ENCODE data around the gene YKT6.
"Not testable (repeated sequence)": the region's sequence is repeated elsewhere in the genome, so short reads cannot be mapped to it uniquely, and the experiment has no call there.

Gene YKT6

DNA sequence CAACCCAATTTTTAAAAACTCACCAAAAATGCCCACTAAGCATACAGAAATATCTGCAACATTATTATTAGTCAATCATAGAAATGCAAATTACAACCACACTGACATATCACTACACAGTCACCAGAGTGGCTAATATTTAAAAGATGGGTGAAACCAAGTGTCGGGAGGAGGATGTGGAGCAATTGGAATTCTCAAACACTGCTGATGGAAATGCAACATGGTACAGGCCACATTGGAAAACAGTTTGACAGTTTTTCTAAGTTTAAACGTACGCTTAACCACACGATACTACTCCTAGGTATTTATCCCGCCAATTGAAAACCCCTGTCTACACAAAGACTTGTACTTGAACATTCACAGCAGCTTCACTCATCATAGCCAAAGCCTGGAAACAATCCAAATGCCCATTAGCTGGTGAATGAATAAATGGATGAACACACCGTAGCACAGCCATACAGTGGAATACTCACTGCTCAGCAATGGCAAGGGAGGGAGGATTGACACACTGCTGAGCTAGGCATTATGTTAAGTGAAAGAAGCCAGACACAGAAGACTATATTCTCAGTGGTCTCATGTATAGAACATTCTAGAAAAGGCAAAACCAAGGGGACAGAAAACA lies 27.9 kb upstream of the YKT6 start:
- peak in 2 of 3 experiments; percentile 42 to 78 for DNase-seq

DNA sequence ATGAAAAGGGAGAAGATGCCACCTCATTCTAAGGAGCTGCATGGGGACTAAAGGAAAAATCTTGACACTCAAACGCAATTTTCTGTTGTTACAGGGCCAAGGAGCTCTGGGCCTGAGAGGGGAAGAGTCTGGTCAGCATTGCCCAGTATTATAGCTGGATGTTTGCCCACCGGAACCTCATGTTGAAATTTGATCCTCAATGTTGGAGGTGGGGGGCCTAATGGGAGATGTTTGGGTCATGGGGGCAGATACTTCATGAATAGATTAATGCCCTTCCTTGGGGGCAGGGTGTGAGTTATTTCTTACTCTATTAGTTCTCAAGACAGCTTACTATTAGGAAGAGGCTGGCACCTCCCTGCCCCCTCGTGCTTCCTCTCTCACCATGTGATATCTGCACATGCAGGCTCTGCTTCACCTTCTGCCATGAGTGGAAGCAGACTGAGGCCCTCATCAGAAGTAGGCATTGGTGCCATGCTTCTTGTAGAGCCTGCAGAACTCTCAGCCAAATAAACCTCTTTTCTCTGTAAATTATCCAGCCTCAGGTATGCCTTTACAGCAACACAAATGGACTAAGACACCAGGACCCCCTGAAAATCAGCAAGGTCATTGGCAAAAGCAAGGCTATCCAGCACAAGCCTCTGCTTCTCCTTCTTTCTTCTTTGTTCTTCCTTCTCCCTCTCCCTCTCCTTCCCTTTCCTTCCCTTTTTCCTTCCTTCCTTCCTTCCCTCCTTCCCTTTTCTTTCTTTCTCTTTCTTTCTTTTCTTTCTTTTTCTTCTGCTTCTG lies 26.7 kb upstream of the YKT6 start:
- no peak for DNase-seq

DNA sequence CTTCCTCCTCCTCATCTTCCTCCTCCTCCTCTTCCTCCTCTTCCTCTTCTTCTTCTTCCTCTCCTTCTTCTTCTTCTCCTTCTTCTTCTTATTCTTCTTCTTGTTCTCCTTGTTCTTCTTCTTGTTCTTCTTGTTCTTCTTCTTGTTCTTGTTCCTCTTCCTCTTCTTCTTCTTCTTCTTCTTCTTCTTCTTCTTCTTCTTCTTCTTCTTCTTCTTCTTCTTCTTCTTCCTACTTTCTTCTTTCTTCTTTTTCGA lies 26.2 kb upstream of the YKT6 start:
- not testable (repeated sequence) for DNase-seq

GRCh38 chr7:44175730-44176129 lies 25.0 kb upstream of the YKT6 start:
- DNase-seq, result no peak

GRCh38 chr7:44176486-44176885 lies 24.3 kb upstream of the YKT6 start:
- no peak for DNase-seq

- DNase-seq, result peak in 1 of 3 experiments; percentile 20
These were observed 23.1 kb upstream of the YKT6 start for GRCh38 chr7:44177570-44178131.

DNA sequence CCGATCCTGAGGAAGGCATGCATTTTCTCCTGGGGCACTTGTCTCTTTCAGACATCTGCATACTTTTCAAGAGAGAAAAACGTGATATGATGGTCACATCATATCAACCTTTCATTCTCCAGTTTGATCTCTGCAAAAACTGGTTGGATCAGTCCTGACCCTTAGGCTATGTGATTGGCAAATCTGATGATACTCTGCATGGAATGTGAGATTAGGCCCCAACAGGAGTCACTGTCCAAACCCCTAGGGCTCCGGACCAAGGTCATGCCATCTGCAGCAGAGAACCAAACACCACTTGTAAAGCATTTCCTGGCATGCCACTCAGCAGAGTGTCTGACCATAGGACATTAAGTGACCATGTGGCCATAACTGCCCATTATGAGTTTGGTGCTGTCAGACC lies 20.1 kb upstream of the YKT6 start:
- DNase-seq, result no peak

GRCh38 chr7:44182827-44183226 lies 18.0 kb upstream of the YKT6 start:
- DNase-seq, result no peak

DNA sequence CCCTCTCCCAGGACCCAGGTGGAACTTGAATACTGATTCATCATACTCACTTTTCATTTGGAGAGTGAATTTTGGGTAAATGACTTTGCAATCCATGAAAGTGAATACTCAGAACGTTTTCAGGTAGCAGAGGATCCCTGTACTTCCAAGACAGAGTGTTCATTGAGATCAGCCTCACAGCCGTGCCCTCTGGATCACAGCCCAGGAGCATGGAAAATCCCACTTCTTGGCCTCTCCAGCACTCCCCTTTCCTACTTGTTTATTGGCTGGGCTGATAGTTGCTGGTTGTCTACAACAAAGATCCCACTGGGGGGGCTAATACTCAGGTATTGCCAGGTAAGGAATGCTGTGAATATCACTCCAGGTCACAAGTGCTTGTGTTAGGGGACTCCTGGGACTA lies 17.4 kb upstream of the YKT6 start:
- peak in 1 of 3 experiments; percentile 30 for DNase-seq

GRCh38 chr7:44184206-44184872 lies 16.4 kb upstream of the YKT6 start:
- peak in 2 of 3 experiments; percentile 78 to 93 for DNase-seq

DNA sequence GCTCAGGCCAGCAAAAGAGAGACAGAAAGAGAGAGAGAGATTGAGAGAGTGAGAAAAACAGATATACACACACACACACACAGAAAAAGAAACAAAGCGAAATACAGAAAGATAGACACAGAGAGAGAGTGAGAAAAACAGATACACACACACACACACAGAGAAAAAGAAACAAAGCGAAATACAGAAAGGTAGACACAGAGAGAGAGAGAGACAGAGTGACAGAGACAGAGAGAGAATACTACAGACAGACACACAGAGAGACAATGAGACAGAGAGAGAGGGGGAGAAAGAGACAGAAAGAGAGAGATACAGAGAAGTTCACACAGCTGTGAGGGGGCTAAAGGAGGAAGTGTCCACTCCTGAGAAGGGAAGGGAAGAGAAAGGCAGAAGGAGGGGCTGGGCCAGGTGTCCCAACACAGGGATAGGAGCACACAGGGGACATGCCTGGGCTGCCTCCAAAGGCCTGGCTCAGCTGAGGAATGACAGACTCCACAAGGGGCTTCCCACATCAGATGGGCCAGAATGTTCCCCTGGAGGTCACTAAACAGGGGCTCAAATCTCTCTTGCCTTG lies 15.8 kb upstream of the YKT6 start:
- no peak for DNase-seq

- peak; percentile 19 to 79 (median 68) for DNase-seq
These were observed 15.0 kb upstream of the YKT6 start for GRCh38 chr7:44185729-44186128.

DNA sequence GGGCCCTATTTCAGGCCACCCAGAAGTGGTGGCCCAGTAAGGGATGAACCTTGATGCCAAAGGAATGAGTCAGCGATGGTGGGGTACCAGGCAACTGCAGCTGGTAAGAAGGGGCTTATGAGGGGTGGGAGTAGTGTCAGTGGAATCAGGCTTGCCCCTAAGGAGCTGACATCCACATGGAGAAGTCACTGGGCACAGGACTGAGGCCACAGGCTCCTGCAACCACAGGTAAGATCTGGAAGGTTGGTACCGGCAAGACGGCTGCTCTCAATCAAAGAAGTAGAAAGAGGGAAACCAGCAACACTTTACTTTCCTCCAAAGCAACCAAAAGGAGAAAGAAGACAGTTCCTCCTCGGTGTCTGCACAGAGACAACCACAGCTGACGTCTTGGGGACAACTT lies 14.0 kb upstream of the YKT6 start:
- no peak for DNase-seq

GRCh38 chr7:44187636-44188416 lies 13.0 kb upstream of the YKT6 start:
- DNase-seq, result peak in 1 of 3 experiments; percentile 51

DNA sequence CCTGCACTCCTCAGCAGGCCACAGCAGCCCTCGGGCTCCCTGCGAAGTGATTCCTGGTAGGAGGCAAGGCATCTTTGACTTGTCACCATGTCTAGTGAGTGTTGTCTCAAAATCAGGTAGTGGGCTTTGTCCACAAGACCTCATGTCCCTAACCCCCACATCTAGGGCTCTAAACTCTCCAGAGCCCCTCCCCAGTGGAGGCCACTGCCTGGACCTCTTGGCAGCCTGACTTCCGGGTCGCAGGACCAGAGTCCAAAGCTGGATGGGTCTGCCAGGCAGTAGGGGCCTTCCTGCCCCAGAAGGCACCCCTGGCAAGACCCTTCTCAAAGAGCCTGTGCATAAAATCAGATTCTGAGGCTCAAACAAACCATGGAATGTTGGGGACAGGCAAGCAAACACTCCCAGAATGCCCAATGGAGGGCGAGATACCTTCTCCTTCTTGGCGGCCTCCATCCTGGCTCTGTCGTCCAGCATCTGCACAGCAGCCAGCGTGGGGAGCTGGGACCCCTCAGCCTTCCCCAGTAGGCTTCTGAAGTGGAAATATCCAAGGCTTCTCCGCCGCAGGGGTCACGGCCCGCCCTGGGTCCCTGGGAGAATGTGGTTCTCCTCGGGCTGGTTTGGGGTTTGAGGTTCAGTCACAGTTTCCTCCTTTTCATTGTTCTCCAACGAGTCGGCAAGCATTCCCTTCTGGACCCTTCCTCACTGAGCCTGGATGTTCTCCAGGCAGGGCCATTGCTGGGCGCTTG lies 12.1 kb upstream of the YKT6 start:
- peak in 2 of 3 experiments; percentile 29 to 53 for DNase-seq

- peak; percentile 91 to 100 (median 95) for DNase-seq
These were observed 11.3 kb upstream of the YKT6 start, which contains the start of gene GCK for GRCh38 chr7:44189286-44189992. TSS of gene GCK (minus strand) at chr7:44189439. CDS start at chr7:44188953, 486 bp downstream.

GRCh38 chr7:44189993-44190872 lies 10.5 kb upstream of the YKT6 start:
- peak in 1 of 3 experiments; percentile 33 for DNase-seq

DNA sequence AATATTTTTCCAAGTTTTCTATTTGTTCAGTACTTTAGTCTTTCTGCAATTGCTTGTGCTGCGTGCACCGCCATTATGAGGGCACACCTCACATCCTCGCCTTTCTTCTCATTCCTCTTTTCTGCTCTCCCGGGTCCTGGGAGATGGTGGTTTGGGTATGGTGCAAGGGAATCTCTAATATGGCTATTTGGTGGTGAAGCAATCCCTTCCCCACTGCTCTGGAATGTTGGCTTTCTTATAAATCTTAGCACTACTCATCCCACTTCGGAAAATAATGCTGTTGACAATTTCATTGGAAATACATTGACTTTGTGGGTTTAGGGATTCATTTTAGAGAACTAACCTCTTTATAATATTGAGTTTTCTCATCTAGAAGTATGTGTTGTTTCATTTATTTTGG lies 9.6 kb upstream of the YKT6 start:
- DNase-seq, result no peak

DNA sequence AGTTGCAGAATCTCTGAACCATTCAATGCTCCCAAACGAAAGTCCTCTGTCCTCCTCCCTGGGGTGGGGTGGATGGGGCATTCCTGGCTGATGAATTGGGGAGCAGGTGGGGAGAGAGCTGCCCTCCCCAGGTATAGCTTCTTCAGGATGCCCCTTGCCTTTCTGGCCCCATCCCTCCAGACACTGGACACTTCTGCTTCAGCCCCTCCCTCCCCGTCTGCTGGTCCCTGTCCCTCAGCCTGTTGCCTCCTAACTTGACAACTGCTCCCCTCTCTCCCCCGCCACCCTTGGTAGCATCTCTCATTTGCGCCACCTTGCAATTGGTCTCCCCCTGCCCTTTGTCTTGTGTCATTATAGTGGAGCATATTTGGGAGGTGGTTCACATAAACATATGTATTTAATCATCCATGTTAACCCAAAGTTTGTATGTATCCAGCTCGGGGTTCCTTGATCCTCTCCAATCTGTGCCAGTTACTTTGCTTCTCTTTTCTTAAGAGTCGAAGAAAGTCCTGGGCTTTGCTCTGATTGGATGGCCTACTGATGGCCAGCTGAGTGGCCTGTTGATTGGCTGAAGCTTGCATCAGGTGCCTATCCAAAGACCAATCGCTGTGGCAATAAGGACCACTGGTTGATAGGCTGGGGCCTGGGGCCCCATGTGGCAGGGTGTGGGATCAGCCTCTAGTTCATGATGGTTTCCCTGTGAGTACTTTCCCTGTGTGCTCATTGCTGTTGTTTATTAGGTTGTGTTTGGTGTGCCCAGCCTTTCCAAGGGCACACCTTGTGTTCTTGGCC lies 7.6 kb upstream of the YKT6 start:
- DNase-seq, result no peak

Data from NCI-H1417 (cell line).